Urothelium cell line (cell line): ENCODE measurements around the gene LEMD2.

Experiments
- DNase-seq: peaks from one replicate; pipeline ENCODE4 v3.0.0; 2011; ENCODE audit warnings: low spot score, mixed read lengths
- FAIRE-seq: peaks from 2 replicates; lab custom pipeline; 2011; peaks lifted over from hg19 to GRCh38; lab: Jason Lieb, UNC

The LEMD2 gene

GRCh38 chr6:33742837-33743236 is 46.1 kb downstream of the LEMD2 start:
- DNase-seq (no peak), FAIRE-seq (no peak)

GRCh38 chr6:33742092-33742491 is 46.8 kb downstream of the LEMD2 start:
- DNase-seq (no peak), FAIRE-seq (no peak)

DNA sequence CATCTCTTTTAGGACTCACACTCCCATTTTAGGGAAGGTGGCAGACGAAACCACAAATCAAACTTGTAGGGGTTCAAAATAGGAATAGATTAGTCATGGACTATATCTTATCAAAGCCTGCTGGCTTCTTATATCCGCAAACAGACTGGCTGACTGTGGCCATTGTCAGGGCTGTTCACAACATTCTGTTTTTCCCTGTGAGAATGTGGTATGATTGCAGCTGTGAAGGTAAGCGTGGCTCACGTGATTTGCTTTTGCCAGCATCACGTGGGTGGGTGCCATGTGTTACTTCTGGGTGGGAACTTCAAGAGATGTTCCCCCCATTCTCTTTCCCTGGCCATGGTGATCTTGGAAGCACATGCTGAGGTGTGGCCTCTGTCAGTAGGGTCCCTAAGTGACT is 48.1 kb downstream of the LEMD2 start:
- no peak for DNase-seq
- FAIRE-seq: no peak

DNA sequence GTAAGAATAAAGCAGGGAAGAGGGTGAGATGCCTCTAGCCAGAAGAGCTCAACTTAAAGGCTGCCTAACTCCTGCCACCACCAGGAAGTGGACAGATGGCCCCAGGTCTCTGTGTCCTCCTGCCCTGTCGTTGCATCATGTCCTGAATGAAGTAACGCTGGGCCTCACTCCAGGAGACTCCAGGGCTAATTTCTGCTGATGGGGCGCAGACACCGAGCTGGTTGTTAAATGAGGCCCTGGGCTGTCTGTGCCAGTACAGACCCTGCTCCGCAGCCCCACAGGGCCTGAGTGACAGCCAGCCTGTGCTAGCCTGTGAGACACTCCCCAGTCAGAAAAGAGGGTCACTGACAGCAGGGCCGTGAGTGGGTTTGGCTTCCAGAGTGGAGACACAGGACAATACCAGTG is 48.7 kb downstream of the LEMD2 start:
- DNase-seq (no peak), FAIRE-seq (no peak)

GRCh38 chr6:33739571-33739970 is 49.4 kb downstream of the LEMD2 start:
- DNase-seq (no peak), FAIRE-seq (no peak)

- no peak for FAIRE-seq
- no peak for DNase-seq
Observed at GRCh38 chr6:33738879-33739278, 50.1 kb downstream of the LEMD2 start.

DNA sequence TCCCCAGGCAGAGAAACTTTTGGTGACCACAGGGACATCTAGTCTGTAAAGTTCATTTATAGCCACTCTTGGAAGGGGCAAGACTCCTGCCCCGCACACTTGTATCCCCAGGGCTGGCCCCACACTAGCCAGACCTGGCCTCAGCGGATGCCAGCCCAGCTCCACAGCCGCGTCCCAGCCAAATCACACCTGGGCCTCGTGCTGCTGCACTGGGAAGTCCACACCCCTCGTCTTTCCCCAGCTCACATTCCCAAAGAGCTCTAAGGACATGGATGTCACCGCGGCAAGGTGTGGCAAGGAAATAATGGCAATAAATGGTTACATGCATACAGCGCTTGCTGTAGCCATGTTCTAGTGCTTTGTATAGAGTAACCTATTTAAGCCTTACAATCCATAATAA is 50.8 kb downstream of the LEMD2 start:
- no peak for FAIRE-seq
- no peak for DNase-seq

- FAIRE-seq: no peak
Observed at GRCh38 chr6:33737267-33738026, 51.5 kb downstream of the LEMD2 start.

GRCh38 chr6:33735216-33735615 is 53.7 kb downstream of the LEMD2 start:
- FAIRE-seq (no peak), DNase-seq (no peak)

More at GRCh38 chr6:33737267-33738026, 51.5 kb downstream of the LEMD2 start:
- DNase-seq: no peak

DNA sequence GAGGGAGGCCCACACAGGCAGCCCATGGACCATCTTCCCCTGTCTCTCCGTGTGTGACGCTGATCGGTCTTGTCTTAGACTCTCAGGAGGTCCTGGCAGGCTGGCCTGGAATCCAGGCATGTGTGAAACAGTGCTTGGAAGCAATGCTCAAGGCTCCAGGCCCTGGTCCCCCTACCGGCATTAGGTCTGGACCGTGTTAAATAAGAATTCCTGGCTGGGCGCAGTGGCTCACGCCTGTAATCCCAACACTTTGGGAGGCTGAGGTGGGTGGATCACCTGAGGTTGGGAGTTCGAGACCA is 55.3 kb downstream of the LEMD2 start:
- no peak for FAIRE-seq
- no peak for DNase-seq

- no peak for DNase-seq
- FAIRE-seq: no peak
Observed at GRCh38 chr6:33732817-33733708, 55.9 kb downstream of the LEMD2 start.

GRCh38 chr6:33732385-33732784 is 56.5 kb downstream of the LEMD2 start:
- FAIRE-seq (no peak), DNase-seq (no peak)

DNA sequence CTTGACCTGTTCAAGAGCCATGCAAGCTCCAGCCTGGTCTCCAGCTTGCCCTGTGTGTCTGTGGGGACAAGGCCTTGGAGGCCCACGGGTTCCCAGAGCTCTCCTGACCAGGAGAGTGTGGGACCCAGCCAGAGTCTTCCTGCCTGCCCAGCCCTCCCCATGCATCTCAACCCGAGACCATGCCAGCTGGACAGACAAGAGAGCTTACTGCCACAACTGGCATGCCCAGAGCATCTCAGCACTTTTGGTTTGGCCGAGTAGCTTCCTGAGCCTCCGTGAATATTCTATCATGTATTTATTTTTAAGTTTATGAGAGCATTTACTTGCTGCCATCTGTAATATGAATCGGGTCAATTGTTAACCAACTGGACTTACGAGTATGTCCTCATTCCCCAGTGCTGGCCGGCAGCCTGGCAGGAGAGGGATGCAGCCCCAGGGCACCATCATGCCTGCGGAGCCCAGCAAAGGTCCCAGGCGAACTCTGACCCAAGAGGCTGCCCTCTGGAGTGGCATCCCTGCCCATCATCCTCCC is 57.1 kb downstream of the LEMD2 start:
- FAIRE-seq (no peak), DNase-seq (no peak)

DNA sequence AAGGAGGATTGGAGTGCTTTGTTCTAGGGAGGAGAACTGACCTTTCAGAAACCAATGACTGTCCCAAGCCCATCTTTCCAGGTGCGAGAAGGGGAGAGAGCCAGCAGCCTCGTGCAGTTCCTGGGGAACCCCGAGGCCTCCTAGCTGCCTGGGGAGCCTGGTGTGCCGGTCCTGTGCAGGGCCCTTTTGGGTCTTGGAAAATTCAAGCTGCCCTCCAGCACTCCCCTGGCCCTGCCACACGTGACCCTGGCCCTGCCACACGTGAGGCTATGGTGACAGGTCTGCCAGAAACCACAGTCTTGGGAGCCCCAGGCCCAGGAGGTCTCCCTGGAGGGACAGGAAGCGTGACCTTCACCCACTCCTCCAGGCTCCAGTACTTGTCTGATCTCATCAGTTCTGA is 57.9 kb downstream of the LEMD2 start:
- no peak for FAIRE-seq

DNA sequence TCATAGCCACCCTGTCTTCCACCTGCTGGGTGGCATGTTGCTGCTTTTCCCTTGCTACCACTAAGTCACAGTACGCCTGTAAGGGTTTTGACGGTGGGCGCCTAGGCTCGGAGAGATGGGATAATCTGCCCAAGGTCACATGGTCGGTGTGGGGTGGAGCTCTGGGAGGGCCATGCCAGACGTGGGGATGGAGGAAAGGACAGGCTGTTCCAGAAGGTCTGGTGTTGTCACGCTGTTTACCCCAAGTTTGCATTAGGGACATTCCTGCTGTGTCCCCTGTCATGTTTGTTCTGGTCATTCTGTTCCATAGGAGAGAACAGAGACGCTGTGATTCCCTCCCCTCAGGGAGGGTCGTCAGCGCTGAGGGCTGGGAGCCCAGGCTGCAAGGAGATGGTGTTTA is 58.3 kb downstream of the LEMD2 start:
- no peak for DNase-seq
- no peak for FAIRE-seq

More for the DNA sequence above, 57.9 kb downstream of the LEMD2 start:
- no peak for DNase-seq

DNA sequence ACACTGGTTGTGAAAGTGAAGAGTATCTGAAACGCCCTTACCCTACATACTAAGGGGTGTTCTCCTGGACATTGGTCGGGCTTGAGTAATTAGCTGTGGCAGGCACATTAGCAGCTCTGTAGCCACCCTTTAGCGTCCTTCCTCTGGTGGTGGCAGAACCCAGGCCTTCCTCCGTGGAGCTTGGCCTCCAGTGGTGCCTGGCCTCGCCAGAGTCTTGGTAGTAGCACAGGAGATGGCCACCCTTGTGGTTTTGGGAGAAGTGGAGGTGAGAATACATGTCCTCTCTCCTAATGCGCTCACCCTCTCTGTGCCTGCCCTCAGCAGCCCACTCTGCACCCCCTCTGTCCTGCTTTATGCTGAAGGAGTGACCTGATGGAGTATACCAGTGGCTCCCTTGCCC is 59.9 kb downstream of the LEMD2 start:
- no peak for DNase-seq
- FAIRE-seq: no peak

GRCh38 chr6:33728438-33728837 is 60.5 kb downstream of the LEMD2 start:
- FAIRE-seq (no peak), DNase-seq (no peak)

GRCh38 chr6:33727932-33728331 is 61.0 kb downstream of the LEMD2 start:
- FAIRE-seq (no peak), DNase-seq (no peak)

- no peak for DNase-seq
- no peak for FAIRE-seq
Observed at GRCh38 chr6:33727126-33727525, 61.8 kb downstream of the LEMD2 start.

GRCh38 chr6:33726696-33727095 is 62.2 kb downstream of the LEMD2 start:
- DNase-seq (no peak), FAIRE-seq (no peak)

- FAIRE-seq: no peak
- no peak for DNase-seq
Observed at GRCh38 chr6:33725891-33726673, 62.8 kb downstream of the LEMD2 start.
